HG03354 (cell line): ENCODE results near the gene FOXP1.
A peak's percentile ranks its signal among the peaks of the same experiment; 100 is the strongest.

ENCODE experiments used
- ATAC-seq: cut with Tn5 transposase; IDR thresholded peaks from one replicate; pipeline ENCODE4 v1.9.1; 2021; ENCODE audit warnings: mild to moderate bottlenecking; ENCODE audit not compliant: unreplicated experiment, poor library complexity, severe bottlenecking

Gene FOXP1

DNA sequence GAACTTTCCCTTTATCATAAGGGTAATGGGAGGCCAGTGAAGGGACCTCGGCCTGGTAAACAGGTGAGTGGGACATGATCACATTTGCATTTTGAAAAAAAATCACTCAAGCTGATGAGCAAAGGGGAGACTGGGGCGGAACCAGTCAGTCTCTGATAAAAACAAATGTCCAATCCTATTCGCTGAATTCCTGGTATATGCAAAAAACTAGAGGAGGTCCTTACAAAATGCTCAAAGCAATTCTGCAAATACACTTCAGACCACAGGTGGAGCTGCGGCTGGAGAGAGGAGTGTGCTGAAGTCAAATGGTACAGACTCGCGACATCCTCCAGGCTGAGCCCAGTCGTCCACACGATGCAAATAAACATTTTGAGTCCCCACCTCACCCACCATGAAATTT, 166.7 kb downstream of the FOXP1 start:
- no peak for ATAC-seq

DNA sequence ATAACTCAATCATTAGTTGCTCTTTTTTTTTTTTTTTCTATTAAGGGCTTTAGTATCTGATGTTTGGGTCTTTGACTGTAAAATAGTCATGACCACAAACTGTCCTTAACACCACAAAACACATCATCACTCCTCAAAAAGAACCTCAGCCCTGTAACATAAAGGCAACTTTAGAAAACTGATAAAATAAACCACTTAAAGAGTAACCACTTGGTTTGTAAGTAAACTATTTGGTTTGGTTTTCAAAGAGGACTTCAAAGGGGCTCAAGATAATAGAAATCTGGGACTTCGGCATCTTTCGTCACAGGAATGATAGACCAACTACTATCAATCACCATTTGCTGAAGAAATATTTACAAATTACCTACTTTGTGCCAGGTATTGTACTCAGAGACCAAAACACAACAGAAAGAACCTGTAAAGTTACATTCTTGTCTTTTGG, 167.8 kb downstream of the FOXP1 start:
- no peak for ATAC-seq

DNA sequence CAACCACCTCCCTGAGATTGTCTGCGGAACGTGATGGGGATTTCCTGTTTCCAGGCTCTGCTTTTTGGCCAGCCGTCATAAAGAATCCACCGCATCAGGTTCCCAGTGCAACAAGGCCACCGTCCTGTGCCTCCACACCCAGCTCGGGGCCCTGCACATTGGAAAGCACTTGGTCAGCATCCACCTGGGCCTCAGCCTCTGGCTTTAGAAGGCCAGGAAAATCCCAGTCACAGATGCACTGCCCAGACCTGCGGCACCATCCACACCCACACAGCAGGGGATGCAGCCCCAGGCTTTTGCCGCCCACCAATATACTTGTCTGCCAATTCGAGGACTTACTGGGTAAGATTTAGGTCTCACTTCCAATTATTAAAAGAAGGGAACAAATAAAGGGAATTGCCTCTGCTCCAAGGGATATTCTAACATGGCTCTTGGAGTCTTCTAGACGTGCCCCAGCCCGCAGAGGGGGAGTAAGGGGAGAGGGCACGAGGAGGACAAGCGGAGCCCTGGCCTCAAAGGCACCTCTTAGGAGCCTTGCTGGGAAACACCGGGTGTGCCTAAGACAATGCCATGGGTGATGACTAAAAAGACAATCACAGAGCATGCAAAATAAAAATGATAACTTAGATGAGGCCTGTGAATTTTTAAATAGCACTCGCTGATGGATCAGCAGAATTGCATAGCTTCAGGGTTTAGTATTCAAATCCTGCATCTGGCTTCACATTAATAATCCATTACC, 169.2 kb downstream of the FOXP1 start:
- no peak for ATAC-seq

DNA sequence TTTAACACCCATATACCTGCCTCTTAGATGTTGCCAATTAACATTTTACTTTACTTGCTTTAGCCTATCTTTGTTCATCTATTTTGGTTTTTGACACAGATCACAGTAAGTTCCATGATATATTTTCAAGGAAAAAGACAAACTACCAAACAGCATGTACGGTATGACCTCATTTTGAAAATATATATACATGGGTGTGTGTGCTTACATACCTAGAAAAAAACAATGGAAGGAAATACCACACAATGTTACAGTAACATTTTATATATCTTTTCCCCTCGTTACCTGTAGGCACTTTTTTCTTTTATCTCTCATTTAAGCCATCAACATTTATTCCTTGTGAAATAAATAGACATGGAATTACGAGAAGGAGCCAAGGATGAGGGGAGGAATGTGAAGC, 170.0 kb downstream of the FOXP1 start:
- no peak for ATAC-seq

DNA sequence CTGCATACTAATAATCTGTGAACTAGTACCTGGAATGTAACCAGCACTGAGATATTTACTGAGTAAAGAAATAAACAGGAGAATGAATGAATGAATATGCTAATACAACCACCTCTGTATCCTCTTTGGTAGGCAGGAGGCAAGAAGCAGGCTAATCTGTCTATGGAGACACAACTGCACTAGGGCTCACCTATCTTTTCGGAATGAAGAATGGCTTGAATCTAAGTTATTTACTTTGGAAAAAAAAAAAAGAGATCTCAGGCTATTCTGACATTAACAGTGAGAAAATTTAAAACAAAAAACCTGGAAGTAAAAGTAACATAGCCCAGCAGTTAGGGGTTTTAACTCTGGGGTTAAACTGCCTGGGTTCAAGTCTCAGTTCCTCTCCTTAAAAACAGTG, 174.2 kb downstream of the FOXP1 start:
- ATAC-seq: no peak

DNA sequence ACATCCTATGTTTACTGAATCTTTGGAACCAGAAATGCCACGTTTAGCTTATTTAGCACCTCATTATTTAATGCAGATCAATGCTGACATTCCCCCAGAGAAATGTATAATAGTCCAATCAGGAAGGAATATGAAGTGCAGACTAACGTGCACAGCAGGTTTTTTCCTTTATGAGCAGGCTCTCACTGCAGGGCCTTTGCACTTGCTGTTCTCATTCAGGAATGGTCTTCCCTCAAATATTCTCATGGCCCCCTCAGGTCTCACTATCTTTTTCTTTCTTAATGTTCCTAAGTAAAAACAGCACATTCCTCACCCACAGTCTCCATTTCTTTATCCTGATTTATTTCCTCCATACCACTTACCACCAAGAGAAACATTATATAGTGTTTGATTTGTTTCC, 174.6 kb downstream of the FOXP1 start:
- ATAC-seq: no peak

DNA sequence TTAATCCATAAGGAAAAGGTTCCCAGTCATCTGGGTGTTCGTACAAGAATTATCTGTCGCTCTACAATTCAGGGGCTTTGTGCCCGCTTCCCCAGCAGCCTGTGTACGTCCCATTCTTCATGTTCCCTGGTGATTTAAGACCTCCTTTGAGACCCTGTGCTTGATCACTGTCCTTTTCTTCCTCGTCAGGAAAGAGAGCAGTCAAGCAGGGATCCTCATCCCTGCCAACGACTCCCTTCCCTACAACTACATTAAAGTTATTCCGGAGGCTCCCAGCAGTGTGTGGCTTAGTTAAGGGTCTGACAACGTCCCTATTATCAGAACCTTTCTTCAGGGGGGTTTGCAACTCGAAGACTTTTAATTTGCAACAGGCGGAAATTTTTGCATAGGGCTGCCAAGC, 175.7 kb downstream of the FOXP1 start:
- no peak for ATAC-seq

DNA sequence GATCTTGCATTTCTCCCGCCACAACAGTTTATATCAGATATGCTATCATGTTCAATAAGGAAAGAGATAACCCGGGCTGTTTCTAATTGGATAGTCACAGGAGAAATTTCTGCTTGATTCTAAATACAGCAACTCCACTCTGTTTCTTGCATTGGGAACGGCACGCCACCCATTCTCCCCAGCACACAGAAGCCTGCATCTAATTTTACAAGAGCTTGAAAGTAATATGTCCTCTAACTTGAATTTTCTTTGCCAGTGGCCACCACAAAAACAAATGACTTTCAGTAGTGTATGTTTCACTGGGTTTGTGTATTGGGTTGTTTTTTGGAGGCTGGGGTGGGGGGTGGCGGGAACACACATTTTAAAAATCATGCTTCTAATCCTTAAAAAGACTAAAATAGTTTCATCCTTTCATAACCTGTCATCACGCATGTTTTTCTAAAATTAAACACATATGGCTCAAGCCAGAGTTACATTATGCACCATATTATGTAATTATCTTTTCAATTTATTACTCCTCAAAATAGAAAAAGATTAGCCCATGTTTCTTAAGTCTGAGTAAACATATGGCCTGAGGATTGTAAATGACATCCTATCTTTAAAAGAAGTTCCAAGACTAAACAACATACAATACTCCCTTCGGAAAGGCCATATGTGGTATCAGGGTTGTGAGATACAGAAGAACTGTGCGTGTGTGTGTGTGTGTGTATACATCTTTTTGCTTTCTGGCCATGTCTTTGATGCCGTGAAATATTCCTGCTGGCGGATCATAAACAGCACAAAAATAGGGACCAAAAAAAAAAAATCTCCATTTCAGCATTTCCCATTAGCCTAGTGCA, 176.3 kb downstream of the FOXP1 start:
- ATAC-seq: no peak

DNA sequence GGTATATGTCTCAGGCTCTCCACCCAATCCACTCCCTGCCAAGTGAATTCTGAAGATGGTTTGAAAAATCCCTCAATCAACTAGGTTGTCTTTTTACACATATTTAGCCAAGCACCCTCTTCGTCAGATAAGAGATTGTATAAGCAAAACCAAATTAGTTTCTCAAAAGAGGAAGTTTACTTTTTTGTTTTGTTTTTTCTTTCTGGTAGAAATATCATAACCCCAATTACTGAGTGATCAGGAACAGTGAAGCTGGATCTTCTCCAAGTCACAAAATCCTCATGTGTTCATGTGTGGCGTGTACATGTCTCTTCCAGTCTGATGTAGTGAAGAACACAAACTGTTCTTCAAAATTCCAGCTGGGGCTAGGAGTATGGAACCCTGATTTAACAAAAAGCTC, 180.6 kb downstream of the FOXP1 start:
- ATAC-seq: no peak

DNA sequence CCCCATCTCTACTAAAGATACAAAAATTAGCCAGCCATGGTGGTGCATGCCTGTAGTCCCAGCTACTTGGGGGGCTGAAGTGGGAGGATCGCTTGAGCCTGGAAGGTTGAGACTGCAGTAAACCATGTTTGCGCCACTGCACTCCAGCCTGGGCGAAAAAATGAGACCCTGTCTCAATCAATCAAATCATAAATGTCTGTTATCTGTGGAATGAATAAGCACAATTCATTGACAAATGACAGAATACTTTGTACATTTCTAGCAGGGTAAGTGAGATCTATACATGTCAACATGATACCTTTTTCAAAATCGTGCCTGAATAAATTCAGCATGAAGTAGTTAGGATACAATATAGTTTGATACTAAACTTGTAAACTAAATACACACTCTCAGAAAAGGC, 181.2 kb downstream of the FOXP1 start:
- no peak for ATAC-seq

DNA sequence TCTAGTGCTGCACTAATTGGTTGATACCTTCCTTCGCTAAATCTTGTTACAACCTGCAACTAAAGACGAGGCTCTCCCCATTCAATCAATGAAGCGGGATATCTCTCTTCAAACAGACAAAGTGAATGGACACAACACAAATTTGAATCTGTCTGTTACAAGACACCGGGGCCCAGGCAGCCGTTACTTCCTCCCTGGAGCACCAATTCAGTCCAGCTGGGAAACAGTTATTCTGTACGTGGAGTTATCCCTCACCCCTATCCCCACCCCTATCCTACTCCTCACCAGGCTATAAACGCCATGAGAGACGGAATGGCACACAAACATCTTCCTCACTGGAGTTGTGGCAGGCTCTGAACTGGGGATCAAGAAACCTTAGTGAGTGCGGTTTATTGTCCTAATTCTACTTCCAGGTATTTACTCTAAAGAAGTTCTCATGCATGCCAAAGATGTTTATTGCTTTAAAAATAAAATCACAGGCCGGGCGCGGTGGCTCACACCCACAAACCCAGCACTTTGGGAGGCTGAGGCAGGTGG, 181.8 kb downstream of the FOXP1 start:
- ATAC-seq: no peak

DNA sequence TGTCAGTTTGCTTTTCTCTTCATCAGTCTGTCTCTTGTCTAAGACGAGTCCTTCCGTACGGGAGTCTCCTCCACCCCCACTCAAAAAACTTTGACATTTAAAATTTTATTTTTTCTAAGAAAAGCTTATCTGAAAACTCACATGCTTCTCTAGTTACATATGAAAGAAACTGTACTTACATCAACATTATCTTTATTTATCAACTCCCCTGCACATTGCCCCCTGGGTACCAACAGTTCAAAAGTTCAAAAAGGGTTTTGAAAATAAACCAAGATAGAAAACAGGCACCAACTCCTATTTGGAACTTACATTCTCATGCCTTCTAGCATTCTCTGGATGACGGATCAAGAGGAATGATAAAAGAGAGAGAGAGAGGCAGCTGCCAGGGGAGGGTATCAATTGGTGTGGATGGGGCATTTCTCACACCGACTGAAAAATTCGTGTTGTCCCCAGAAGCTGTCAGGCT, 182.5 kb downstream of the FOXP1 start:
- no peak for ATAC-seq

DNA sequence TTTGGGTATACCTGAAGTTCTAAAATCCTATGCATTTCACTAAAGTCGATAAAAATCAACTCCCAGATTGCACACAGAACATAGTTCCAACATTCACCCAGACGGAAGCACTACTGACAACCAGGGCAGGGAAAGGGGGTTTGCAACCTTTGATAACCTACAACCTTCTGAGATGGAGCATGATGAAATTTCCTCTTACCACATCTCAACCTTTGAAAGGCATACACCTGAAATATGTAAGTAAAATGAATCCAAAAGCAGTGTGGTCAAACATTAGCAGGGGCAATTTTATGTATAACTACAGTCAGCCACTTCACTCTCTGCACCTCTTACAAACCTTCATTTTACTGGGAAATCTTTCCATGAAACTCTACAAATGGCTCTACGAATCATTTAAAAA, 184.1 kb downstream of the FOXP1 start:
- no peak for ATAC-seq

DNA sequence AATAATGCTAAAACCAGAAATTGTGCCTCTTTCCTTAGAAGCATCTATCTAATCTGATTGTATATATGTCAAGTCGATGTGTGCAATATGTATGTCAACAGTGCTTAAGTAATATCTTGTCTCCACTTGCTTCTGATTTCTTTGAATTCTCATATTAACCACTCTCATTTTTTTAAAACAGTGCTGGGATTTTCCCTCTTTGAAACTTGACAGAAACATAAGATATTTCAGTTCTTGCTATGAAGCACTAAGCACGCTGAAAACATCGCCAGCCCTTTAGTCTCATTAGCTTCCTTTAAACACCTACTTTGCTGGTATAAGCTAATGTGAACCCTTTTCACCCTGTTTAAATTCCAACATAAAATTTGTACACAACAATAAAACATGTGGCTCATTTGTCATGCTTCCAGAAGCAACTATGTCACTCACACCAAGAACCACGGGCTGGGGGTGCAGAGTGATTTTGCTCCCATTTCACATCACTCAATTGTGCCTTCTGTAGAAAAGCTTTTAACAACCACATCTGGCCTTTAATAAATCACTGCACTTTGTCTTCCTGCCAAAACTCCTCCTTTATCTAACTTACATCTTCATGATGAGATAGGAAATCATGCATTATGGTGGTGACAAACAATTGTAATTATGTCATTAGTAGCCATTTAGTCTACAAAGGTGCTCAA, 185.2 kb downstream of the FOXP1 start:
- no peak for ATAC-seq

DNA sequence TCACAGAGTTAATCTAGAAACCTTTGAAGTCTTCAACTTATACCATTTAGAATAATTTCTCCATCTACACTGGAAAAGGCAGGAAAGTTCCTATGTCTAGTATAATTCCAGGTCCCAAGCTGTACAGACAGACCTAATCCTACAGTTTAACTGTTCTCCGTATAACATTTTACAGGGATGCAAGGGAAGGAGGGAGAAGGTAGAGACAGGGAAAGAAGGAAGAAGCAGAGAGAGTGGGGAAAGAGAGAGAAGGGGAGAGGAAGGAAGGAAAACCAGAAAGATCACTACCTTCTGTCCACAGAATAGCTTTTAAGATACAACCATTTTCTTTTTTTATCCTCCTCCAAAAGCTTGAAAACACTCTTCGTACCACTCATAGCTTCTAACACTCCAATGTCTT, 185.8 kb downstream of the FOXP1 start:
- no peak for ATAC-seq

DNA sequence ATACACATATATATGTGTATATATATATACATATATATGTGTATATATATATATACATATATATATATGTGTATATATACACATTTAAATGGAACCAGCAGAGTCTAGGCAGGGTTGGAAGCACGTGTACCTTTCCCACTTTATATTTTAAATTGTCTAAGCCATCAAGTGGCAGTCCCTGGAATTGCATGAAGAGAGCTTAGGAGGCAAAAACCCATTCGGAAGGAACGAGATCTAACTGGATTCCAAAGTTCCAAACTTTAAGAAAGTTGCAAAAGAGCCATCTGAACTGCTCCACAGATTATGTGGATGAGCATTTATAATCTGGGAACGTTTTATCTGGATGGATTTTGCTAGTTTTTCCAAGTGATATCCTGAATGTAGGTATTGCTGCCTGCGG, 186.5 kb downstream of the FOXP1 start:
- no peak for ATAC-seq

DNA sequence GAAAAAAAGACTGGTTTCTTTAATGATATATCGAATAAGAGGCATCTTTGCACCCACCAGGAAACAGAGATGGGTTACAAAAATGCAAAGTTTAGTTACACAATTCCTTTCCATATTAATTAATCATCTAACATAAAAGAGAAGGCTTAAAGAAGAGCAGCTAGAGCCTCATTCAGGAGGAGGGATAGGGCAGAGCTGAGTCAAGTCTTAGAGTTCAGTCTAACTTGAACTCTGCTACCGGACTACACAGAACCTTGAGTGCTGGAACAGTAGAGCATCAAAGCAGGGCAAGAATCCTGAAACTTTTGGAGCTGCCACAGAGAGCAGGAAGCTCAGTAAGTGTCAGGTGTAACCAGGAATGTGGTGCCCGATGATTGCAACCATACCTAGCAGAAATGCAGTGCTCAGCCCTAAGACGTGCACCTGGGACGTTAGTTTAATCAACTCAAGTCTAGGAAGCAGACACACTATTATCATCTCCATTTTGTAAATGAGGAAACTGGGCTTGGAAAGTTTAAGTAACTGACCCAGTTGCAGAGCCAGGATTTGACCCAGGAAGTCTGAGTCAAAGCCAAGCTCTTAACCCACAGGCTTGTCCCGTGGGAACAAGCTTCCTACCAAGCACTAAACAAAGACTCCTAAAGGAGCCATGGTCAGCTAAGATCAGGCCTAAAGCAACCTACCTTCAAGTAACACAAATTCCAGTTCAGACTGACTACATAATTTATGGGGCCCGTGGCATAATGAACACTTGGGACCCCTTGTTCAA, 187.4 kb downstream of the FOXP1 start:
- ATAC-seq: no peak

DNA sequence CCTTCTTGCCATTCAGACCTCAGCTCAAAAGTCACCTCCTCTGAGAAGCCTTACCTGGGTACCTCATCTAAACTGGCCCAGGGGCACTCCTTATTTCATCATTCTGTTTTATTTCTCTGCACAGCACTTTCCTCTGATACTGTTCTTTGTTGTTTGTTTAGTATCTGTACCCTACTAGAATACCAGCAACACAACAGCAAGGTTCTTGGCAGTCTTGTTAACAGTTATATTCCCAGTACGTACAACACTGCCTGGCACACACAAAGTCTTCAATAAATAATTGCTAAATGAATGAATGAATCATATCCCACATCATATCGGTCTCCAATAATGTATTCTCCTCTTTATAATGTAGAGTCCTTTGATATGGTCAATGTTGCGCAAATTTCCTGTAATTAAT, 188.1 kb downstream of the FOXP1 start:
- no peak for ATAC-seq

DNA sequence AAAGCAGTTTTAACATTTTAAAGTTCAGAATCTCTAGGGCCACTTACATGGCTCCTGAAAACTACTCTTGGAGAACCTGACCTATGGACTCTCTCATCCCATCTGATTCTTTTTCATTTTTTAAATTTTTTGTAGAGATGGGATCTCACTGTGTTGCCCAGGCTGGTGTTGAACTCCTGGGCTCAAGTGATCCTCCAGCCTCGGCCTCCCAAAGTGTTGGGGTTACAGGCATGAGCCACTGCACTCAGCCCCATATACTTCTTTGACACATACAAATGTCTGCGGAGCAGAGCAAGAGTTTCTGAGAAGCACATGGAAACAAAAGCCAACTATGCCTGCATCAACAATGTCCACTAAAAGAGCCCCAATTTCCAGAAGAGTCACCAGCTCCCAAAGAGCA, 189.8 kb downstream of the FOXP1 start:
- no peak for ATAC-seq

DNA sequence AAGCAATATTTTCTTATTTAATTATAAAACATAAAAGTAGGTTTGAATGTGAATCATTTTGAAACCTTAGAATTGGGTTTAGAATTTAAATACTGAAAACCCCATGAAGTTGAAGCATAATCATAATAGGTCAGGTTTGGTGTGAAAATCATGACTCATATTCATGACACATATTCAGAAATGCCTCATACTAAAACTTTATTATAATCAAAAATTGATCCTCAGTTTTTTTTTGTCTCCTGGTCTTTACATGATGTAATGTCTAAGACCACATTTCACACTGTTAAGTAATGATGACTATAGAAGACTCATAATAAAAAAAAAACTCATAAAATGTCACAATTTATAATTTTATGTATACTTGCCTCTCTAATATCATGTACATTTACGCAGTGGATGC, 190.4 kb downstream of the FOXP1 start:
- ATAC-seq: peak; percentile 37
